Sigmoid colon (tissue), 7 donors: Measurements from ENCODE around the gene POLR1A. TPM values are rescaled to one million over a fixed set of nuclear protein-coding genes. Genes with fewer than 3 reads are reported as not detected.
A peak's percentile ranks its signal among the peaks of the same experiment; 100 is the strongest.

Source experiments
- DNase-seq: peaks from one replicate; pipeline ENCODE4 v3.0.0-alpha.2; 2019
- H3K27ac ChIP-seq, 4 donors: fragments of 200-600 bp; sonication (generic); one replicate each; pipeline ENCODE4 v1.5.1; 2016 to 2019; ENCODE audit warnings: mild to moderate bottlenecking in 1 of 4
- H3K27me3 ChIP-seq, 3 donors: fragments of 200-600 bp; sonication (generic); one replicate each; pipeline ENCODE4 v1.5.1; 2019; ENCODE audit warnings: mild to moderate bottlenecking in 1 of 3
- H3K36me3 ChIP-seq, 4 donors: fragments of 200-600 bp; sonication (generic); one replicate each; pipeline ENCODE4 v1.5.1; 2016 to 2019
- H3K4me1 ChIP-seq, 4 donors: fragments of 200-600 bp; sonication (generic); one replicate each; pipeline ENCODE4 v1.5.1; 2017 to 2019
- H3K4me3 ChIP-seq, 4 donors: fragments of 200-600 bp; sonication (generic); one replicate each; pipeline ENCODE4 v1.5.1; 2017 to 2019; ENCODE audit warnings: mild to moderate bottlenecking in 2 of 4, moderate library complexity in 1 of 4
- H3K9me3 ChIP-seq, 4 donors: fragments of 200-600 bp in 3 of 4; sonication (generic) in 3 of 4; one replicate each; pipeline versions ENCODE4 v1.5.1 to v1.6.1; 2013 to 2019
- EP300 ChIP-seq, 4 donors: sonication (generic); formaldehyde crosslinking; IDR thresholded peaks; one replicate each; pipeline ENCODE4 v1.6.1; 2017; ENCODE audit warnings: antibody characterized with exemption in 4 of 4
- POLR2A ChIP-seq, 2 donors: fragments of 450-650 bp; IDR thresholded peaks; one replicate each; pipeline ENCODE4 v1.6.1; 2016; ENCODE audit warnings: antibody characterized with exemption in 2 of 2, mild to moderate bottlenecking in 2 of 2, moderate library complexity in 2 of 2
- POLR2AphosphoS5 ChIP-seq, 4 donors: sonication (generic); formaldehyde crosslinking; IDR thresholded peaks; one replicate each; pipeline ENCODE4 v1.6.1; 2017; ENCODE audit warnings: antibody characterized with exemption in 4 of 4
- WGBS, 2 donors: extraction: QIAGEN DNeasy Blood & Tissue Kit; methylation state at CpG; one replicate each; pipeline ENCODE4 v1.1.7; 2013; 5-methylcytosine and 5-hydroxymethylcytosine counted together
- intact Hi-C: fragments of 100-400 bp; cut with DNase I; formaldehyde crosslinking; loops from one replicate; pipeline ENCODE4 v1.15.1; 2023
- polyA plus RNA-seq, 3 donors: library from polyadenylated mRNA; stranded (reverse); fragments of 200-250 nt; gene quantifications; one replicate each; pipeline ENCODE4 v1.2.3, GENCODE V29; 2013
- total RNA-seq, 4 donors: library from RNA; depleted of rRNA; stranded (reverse); fragments of >200 nt; gene quantifications; one replicate each; pipeline ENCODE4 v1.1.0, GENCODE V29; 2016
- TF ChIP-seq, protein P1 (sequence below), 4 experiments: fragments of 450-650 bp in 3 of 4; fragments of 200-600 bp in 1 of 4; IDR thresholded peaks; one replicate each; pipeline ENCODE4 v1.5.1; 2016 to 2019; ENCODE audit warnings: antibody characterized with exemption in 4 of 4, mild to moderate bottlenecking in 3 of 4, moderate library complexity in 2 of 4
- donor health status: healthy with polysubstance abuse.
- donor health status: Bipolar disorder and iron deficiency.
- donor health status: healthy.

POLR1A gene
- total and polyA plus RNA-seq, 7 donors, result 1.2 to 17.9 (median 10.1) TPM

DNA sequence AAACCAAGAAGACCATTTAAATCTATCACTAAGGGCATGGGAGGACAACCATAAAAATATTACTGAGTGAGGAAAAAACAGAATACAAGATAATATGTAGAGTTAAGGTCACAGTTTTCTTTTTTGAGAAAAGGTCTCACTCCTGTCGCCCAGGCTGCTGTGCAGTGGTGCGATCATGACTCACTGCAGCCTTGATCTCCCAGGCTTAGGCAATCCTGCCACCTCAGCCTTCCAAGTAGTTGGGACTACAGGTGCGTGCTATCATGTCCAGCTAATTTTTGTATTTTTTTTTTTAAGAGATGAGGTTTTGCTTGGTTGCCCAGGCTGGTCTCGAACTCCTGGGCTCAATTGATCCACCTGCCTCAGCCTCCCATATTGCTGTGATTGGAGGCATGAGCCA is 24.0 kb downstream of the POLR1A start:
- Histone ChIP-seq H3K4me3 (no peak overlapping the region), H3K36me3 (peaks cover 5 to 76% (median 20%) of the 10 kb centered on the region in 4 donors), H3K27me3 (no peaks in the 10 kb centered on the region), H3K9me3 (no peaks in the 10 kb centered on the region), H3K27ac (no peak overlapping the region), H3K4me1 (no peaks in the 10 kb centered on the region)
- intact Hi-C loops, result loop anchor here (10.0 kb wide), 1 partner anchor 357 kb away; no protein-coding TSS in a partner anchor
- TF ChIP-seq POLR2AphosphoS5 (IDR thresholded peaks at IDR 0.05) (no peak), EP300 (IDR thresholded peaks at IDR 0.05) (no peak), POLR2A (IDR thresholded peaks at IDR 0.05) (no peak)
- TF ChIP-seq, protein P1, sequence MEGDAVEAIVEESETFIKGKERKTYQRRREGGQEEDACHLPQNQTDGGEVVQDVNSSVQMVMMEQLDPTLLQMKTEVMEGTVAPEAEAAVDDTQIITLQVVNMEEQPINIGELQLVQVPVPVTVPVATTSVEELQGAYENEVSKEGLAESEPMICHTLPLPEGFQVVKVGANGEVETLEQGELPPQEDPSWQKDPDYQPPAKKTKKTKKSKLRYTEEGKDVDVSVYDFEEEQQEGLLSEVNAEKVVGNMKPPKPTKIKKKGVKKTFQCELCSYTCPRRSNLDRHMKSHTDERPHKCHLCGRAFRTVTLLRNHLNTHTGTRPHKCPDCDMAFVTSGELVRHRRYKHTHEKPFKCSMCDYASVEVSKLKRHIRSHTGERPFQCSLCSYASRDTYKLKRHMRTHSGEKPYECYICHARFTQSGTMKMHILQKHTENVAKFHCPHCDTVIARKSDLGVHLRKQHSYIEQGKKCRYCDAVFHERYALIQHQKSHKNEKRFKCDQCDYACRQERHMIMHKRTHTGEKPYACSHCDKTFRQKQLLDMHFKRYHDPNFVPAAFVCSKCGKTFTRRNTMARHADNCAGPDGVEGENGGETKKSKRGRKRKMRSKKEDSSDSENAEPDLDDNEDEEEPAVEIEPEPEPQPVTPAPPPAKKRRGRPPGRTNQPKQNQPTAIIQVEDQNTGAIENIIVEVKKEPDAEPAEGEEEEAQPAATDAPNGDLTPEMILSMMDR (IDR thresholded peaks at IDR 0.05), result no peak
- no peak for DNase-seq
- 95 to 96% methylated on average over 4 of the region's 4 CpGs for WGBS, 2 donors

DNA sequence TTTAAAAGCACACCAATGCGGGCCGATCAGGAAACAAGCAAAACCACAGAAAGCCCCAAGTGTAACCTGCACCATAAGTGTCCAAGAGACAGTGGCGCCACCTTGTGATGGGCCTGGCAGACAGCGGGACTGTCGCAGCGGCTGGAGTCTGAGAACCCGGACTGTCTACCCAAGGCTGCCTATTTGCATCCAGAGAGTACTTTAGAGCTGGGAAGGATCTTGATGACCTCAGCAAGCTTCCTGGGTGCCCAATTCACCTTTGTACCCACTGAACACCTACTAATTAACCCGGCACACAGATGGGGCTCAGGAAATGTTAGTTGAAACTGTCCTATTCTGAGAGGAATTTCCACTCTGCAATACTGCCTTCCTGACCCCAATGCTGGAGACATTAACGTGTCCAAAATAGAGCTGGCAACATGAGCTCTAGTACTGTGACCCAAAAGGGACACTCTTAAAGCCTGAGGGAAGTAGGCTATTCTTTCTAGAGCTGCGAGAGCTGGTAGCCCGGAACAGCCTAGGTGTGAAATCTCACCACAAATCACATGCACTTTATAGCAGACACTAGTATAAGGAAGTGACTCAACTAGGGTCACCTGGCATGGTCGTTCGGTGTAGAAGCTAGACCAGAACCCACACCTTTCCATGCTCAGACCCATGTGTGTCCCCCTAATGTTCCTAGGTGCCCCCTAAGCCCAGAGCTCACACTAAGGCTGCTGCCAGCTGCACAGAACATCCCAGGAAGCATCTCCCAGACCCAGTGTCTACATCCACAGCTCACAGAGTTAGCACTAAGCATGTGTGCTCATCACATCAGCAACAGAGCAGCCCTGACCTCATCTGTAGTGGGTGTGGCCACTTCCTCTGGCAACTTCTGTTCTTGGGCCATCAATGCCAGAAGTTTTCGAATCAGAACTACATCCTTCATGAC is 25.4 kb downstream of the POLR1A start:
- Histone ChIP-seq H3K36me3 (peaks cover 0 to 69% (median 16%) of the 10 kb centered on the region in 4 donors), H3K4me3 (no peak overlapping the region), H3K9me3 (no peaks in the 10 kb centered on the region), H3K27ac (no peak overlapping the region), H3K4me1 (no peaks in the 10 kb centered on the region), H3K27me3 (no peaks in the 10 kb centered on the region)
- TF ChIP-seq, protein P1 (IDR thresholded peaks at IDR 0.05), result peak; percentile 43 to 73 (median 60)
- TF ChIP-seq POLR2AphosphoS5 (IDR thresholded peaks at IDR 0.05), result no peak
- 17 to 30% methylated on average over 14 of the region's 14 CpGs for WGBS, 2 donors
- intact Hi-C loops, result loop anchor here (1.0 to 10.0 kb wide), 3 partner anchors 193 to 355 kb away; no protein-coding TSS in a partner anchor
- peak; percentile 87 for DNase-seq

DNA sequence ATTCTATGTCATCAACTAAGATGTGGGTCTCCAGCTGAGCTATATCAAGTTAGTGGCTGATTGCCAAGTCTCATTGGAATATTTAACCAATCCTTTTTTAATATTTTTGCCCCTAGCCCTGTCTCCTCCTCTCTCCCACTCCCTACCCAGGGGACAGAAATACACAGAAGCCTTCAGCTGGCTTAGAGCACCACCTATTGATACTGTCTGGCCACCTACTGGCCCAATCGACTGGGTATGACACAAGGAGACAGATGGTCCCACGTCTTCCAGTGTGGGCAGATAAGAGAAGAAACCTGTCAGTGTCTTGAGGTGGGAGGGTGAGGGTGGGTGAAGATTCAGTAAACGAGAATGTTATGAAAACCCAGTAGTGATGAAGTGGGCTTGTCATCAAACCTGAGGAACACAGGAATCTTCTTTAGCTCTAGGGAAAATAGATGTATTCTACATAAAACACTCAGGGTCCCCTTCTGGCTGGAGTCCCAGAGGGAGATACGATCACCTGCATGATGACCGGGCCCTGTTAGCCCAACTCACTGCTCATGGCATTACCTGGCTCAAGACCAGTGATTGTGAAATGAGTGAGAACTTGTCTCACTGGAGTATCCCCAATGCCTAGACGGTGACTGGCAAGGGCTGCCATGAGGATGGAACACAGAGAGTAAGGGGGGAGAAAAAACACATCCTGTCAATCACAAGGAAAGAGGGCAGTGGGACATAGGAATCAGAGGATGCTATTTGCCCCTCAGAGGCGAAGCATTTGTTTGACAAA is 26.7 kb downstream of the POLR1A start:
- Histone ChIP-seq H3K9me3 (no peaks in the 10 kb centered on the region), H3K36me3 (peaks cover 0 to 80% (median 20%) of the 10 kb centered on the region in 4 donors), H3K27ac (no peak overlapping the region), H3K4me3 (no peak overlapping the region), H3K4me1 (no peaks in the 10 kb centered on the region), H3K27me3 (no peaks in the 10 kb centered on the region)
- intact Hi-C loops, result loop anchor here (1.0 to 2.0 kb wide), 2 partner anchors 192 to 252 kb away; no protein-coding TSS in a partner anchor
- no peak for DNase-seq
- 67 to 74% methylated on average over 7 of the region's 7 CpGs for WGBS, 2 donors
- TF ChIP-seq POLR2A (IDR thresholded peaks at IDR 0.05) (no peak), EP300 (IDR thresholded peaks at IDR 0.05) (no peak)
- TF ChIP-seq, protein P1 (IDR thresholded peaks at IDR 0.05), result peak; percentile 16 to 51 (median 36)

DNA sequence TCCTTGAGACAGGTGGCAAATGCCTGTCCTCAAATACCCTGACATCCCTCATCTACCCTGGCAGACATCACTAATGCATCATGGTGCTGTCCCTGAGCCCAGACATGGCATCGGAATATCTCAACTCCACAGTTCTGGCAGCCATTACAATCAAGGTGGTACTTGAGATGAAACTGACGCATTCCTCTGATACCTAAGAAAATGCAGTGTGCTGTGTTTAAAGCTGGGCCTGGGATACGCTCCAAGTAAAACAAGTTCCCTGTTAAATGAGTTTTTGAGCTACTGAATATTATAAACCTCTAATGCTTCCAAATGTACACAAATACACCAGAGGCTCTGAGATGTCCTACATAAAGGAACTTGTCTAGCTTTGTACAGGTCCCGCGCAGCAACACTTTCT is 29.8 kb downstream of the POLR1A start:
- intact Hi-C loops, result no loop called here
- WGBS, 2 donors, result 98 to 99% methylated on average over 5 of the region's 5 CpGs
- no peak for DNase-seq
- no peak for TF ChIP-seq EP300 (IDR thresholded peaks at IDR 0.05)
- Histone ChIP-seq H3K4me3 (no peak overlapping the region), H3K4me1 (peaks cover 0 to 14% (median 11%) of the 10 kb centered on the region in 4 donors), H3K9me3 (no peaks in the 10 kb centered on the region), H3K27ac (peak overlapping the region in 1 of 4 donors; percentile 9), H3K36me3 (peaks cover 0 to 74% (median 20%) of the 10 kb centered on the region in 4 donors), H3K27me3 (no peaks in the 10 kb centered on the region)

DNA sequence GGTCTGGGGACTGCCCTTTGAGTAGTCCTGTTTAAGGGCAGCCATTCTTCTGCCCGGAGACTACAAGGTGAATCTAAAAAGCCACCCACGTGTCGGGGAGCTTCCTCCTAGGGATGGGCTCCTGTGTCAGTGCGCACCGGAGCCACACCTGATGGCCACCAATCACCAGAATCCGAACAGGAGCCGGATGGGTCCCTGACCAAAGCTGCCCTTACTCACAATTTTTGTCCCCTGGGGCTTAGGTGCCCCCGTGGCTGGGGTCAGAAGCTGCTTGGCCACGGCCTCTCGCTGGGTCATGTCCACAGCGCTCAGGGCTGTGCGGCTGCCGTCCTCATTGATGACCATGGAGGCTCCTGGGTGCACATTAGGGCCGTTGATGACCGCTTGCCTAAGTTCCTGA is 30.9 kb downstream of the POLR1A start:
- Histone ChIP-seq H3K4me3 (no peak overlapping the region), H3K27ac (no peak overlapping the region), H3K36me3 (peaks cover 0 to 74% (median 19%) of the 10 kb centered on the region in 4 donors), H3K9me3 (no peaks in the 10 kb centered on the region), H3K4me1 (peaks cover 0 to 14% (median 11%) of the 10 kb centered on the region in 4 donors), H3K27me3 (no peaks in the 10 kb centered on the region)
- 95 to 96% methylated on average over 15 of the region's 15 CpGs for WGBS, 2 donors
- intact Hi-C loops, result no loop called here
- TF ChIP-seq, protein P1 (IDR thresholded peaks at IDR 0.05), result no peak
- TF ChIP-seq POLR2AphosphoS5 (IDR thresholded peaks at IDR 0.05) (no peak), EP300 (IDR thresholded peaks at IDR 0.05) (no peak), POLR2A (IDR thresholded peaks at IDR 0.05) (no peak)
- no peak for DNase-seq
